NCI-H2196 treated with DMSO at 0.1 percent for 48 hours (cell line): Measurements from ENCODE around the gene FAM98B.
"Not testable (repeated sequence)": the region's sequence is repeated elsewhere in the genome, so short reads cannot be mapped to it uniquely, and the experiment has no call there.

Experiments
- DNase-seq: peaks from one replicate; lab custom pipeline; 2025; ENCODE audit not compliant: unreplicated experiment; lab: John Stamatoyannopoulos, UW

FAM98B gene

GRCh38 chr15:38453971-38454695 lies at the start of gene FAM98B:
Gene FAM98B (plus strand): TSS chr15:38454127. CDS start chr15:38454162, 35 bp downstream.
- DNase-seq: peak; percentile 6

GRCh38 chr15:38406436-38406835 lies 47.5 kb upstream of the FAM98B start:
- DNase-seq: no peak

- no peak for DNase-seq
Observed at GRCh38 chr15:38408576-38408975, 45.4 kb upstream of the FAM98B start.

DNA sequence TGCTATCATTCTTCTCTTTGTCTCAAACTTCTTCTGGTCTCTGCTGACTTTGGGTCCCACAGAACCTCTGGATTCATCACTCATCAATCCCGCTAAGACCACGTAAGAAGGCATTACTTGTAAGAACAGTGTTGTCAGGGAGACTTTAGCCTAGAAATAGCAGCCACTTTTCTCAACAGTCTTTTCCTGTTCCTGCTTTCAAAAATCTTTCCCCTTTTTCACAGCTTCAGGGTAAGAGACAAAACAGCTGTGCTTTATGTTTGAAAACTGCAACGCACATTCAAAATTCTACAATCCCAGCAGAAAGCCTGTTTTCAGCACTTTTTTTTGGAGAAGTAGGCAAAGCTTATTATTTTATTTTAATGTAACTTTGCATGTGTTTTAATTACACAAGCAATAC lies 42.0 kb upstream of the FAM98B start:
- no peak for DNase-seq

DNA sequence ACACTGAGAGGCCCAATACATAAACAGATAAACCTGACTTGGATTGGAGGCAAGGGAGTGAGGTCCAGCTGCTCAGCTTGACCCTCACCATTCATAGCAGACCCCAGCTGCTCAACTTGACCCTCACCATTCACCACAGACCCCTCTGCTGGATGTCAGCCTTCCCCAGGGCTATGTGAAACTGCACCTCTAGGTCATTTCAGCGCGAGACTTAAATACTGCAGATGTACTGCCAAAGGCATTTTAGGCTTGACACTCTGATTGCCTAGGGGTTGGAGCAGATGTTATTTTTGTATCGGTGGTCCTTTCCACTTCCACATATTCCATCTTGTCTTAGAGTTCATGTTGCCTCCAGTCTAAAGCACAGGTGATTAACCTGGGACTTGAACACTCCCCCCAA lies 41.5 kb upstream of the FAM98B start:
- no peak for DNase-seq

- no peak for DNase-seq
Observed at GRCh38 chr15:38414357-38414756, 39.6 kb upstream of the FAM98B start.

GRCh38 chr15:38421069-38421690 lies 32.7 kb upstream of the FAM98B start:
- no peak for DNase-seq

GRCh38 chr15:38424101-38424552 lies 29.8 kb upstream of the FAM98B start:
- no peak for DNase-seq

DNA sequence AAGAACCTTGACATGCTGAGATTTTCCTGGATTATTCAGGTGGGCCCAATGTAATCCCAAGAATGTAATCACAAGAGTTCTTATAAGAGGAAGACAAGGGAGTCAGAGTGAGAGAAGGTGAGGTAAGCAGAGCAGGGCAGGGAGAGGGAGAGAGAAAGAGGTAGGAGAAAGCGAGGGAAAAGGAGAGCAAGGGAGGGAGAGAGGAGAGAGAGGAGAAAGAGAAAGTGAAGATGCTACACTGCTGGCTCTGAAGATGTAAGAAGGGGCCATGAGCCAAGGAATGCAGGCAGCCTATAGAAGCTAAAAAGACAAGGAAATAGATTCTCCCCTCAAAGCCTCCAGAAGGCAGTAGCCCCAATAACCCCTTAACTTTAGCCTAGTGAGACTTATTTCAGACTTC lies 28.7 kb upstream of the FAM98B start:
- no peak for DNase-seq

DNA sequence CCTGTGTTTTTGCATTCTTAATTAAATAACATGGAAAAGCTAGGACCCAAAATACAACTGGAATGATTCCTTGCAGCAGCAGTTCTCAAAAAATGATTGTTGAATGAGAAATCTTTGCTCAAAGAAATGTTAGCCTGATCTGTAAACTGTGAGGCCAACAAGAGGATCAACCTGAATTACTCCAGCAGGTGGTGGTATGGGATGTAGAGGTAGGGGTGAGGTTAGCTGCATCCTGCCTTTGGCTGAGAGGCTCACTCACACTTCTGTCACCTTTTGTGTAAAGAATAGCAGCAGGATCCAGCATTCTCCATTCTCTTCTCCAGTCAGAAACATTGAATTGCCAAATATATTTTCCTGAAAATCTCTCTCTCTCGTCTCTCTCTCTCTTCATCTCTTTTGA lies 26.5 kb upstream of the FAM98B start:
- no peak for DNase-seq

- no peak for DNase-seq
Observed at GRCh38 chr15:38430106-38430760, 23.7 kb upstream of the FAM98B start.

DNA sequence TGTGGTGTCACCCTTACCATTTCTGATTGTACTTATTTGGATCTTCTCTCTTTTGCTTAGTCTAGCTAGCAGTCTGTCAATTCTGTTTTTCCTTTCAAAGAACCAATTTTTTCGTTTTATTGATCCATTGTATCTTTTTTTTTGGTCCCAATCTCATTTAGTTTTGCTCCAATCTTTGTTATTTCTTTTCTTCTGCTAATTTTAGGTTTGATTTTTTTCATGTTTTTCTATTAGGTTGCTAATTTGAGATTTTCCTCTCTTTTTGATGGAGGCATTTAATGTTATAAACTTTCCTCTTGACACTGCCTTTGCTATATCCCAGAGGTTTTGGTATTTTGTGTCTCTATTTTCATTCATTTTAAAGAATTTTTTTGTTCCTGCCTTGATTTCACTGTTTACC lies 16.9 kb upstream of the FAM98B start:
- DNase-seq: no peak

DNA sequence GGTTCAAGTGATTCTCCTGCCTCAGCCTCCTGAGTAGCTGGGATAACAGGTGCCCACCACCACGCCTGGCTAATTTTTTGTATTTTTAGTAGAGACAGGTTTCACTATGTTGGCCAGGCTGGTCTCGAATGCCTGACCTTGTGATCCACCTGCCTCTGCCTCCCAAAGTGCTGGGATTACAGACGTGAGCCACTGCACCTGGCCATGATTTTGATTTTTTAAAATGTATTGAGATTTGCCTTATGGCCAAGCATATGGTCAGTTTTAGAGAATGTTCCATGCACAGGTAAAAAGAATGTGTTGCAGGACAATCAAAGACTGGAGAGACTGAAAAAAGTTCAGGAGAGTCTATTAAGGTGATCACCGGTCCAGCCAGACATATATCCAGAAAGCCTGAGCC lies 16.3 kb upstream of the FAM98B start:
- not testable (repeated sequence) for DNase-seq

DNA sequence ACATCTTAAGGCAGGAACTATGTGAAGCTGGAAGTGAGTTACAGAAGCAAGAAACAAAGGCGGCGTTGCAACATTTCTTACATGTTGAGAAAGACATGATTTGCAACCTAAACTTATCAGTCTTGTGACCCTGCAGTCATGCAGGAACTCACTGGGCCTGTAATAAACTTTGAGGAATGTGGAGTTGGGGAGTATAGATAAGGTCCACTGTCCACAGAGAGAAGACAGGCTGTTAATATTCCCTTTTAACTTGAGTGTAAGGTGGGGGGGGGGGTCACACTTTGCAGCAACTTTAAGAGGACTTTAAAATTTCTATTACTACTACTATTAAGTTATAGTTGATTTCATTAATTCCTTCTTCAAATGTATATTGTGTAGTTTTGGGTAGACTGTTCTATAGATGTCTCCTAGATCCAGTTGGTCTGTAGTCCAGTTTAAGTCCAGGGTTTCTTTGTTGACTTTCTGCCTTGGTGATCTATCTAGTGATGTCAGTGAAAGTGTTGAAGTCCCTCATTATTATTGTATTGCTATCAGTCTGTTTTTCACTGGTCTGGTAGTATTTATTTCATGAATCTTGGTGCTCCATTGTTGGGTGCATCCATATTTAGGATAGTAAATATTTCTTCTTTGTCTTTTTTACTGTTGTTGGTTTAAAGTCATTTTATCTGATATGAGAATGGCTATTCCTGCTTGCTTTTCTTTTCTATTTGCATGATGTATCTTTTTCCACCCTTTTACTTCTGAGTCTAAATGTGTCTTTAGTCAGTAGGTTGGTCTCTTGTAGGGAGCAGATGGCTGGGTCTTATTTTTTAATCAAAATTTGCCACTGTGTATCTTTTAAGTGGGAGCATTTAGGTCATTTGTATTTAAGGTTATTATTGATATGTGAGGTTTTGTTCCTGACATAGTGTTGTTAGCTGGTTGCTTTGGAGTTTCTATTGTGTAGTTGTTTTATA lies 15.6 kb upstream of the FAM98B start:
- no peak for DNase-seq

DNA sequence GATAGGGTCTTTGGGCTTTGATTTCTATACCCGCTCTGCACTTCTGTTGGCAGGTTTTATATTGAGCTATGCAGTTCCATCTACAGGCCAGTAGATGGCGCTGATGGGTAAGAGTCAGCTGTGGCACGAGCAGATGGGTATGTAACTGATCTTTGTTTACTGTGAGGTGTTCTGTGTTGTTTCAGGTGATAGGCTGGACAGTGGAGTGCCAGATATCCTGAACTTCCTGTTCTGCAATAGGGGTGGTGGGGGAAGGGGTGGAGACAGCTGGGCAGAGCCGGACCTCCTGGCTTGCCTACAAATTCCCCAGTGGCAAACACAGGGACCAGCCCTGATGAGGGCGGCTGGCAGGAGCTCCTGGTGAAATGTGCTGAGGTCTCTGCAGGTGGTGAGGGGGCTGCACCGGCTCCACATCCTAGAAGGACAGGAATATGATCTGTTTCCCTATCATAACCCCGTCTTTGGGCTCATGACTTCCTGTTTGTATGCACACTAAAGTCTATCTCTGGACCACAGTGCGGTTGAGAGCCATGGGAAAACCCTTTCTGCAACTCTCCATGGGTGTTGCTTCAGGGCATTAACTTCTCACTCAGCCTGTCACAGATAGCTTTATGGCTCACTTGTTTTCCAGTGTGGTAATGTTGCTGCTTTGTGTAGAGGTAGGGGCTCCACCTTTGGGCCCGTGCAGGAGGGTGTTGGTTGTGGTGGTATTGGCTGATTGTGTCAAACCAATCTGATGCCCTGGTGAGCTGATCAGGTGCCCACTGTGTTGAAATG lies 13.4 kb upstream of the FAM98B start:
- DNase-seq: peak; percentile 57

- no peak for DNase-seq
Observed at GRCh38 chr15:38441130-38441519, 12.8 kb upstream of the FAM98B start.

GRCh38 chr15:38454696-38455090 lies 766 bp downstream of the FAM98B start:
- no peak for DNase-seq

- no peak for DNase-seq
Observed at GRCh38 chr15:38455092-38455491, 1.2 kb downstream of the FAM98B start.

GRCh38 chr15:38458646-38459045 lies 4.7 kb downstream of the FAM98B start:
- no peak for DNase-seq

DNA sequence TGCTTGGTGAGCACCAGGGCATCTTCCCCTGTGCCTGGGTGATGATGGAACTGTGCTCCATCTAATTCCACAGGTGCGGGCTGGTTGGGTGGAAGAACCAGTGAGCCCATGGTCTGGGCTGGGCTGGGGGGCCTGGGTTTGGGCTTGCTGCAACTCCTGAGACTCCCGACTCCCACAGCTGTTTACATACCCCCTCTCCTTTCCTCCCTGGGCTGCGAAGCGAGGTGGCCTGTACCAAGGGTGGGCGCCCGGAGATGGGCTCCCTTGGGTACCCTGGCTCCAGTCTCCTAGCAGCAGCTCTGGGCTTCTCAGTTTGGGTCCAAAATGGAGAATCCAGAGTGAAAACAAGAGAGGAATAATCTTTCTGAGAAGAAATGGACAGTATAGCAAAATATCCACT lies 5.6 kb downstream of the FAM98B start:
- DNase-seq: no peak
